HG03097 (cell line): Measurements from ENCODE around the gene CAST.
"Not testable (repeated sequence)": the region's sequence is repeated elsewhere in the genome, so short reads cannot be mapped to it uniquely, and the experiment has no call there.

Experiments
- ATAC-seq: cut with Tn5 transposase; IDR thresholded peaks from one replicate; pipeline ENCODE4 v1.9.1; 2021; ENCODE audit not compliant: unreplicated experiment, low FRiP score

Gene CAST

GRCh38 chr5:96661855-96662724 is at the start of gene CAST:
TSS of gene CAST (plus strand) at chr5:96662376. CDS start at chr5:96662423, 47 bp downstream.
- ATAC-seq: peak; percentile 61

GRCh38 chr5:96614110-96614691 is 48.0 kb upstream of the CAST start:
- no peak for ATAC-seq

- ATAC-seq: no peak
These were observed 47.0 kb upstream of the CAST start for GRCh38 chr5:96615223-96615622.

GRCh38 chr5:96616801-96617200 is 45.4 kb upstream of the CAST start:
- ATAC-seq: no peak

- ATAC-seq: not testable (repeated sequence)
These were observed 43.7 kb upstream of the CAST start for GRCh38 chr5:96618311-96619016.

- no peak for ATAC-seq
These were observed 42.2 kb upstream of the CAST start for GRCh38 chr5:96619946-96620345.

GRCh38 chr5:96624596-96624995 is 37.6 kb upstream of the CAST start:
- ATAC-seq: no peak

- ATAC-seq: no peak
These were observed 36.8 kb upstream of the CAST start for GRCh38 chr5:96625365-96625764.

GRCh38 chr5:96626956-96627355 is 35.2 kb upstream of the CAST start:
- ATAC-seq: no peak

- no peak for ATAC-seq
These were observed 34.3 kb upstream of the CAST start for GRCh38 chr5:96627792-96628398.

- ATAC-seq: no peak
These were observed 33.8 kb upstream of the CAST start for GRCh38 chr5:96628406-96628805.

GRCh38 chr5:96629774-96630173 is 32.4 kb upstream of the CAST start:
- no peak for ATAC-seq

GRCh38 chr5:96633820-96634219 is 28.4 kb upstream of the CAST start:
- ATAC-seq: no peak

GRCh38 chr5:96634881-96635280 is 27.3 kb upstream of the CAST start:
- ATAC-seq: no peak

- ATAC-seq: no peak
These were observed 26.1 kb upstream of the CAST start for GRCh38 chr5:96636046-96636445.

GRCh38 chr5:96636594-96636993 is 25.6 kb upstream of the CAST start:
- no peak for ATAC-seq

- no peak for ATAC-seq
These were observed 25.0 kb upstream of the CAST start for GRCh38 chr5:96637196-96637595.

GRCh38 chr5:96638561-96638960 is 23.6 kb upstream of the CAST start:
- ATAC-seq: no peak

- ATAC-seq: no peak
These were observed 21.5 kb upstream of the CAST start for GRCh38 chr5:96640696-96641095.

- no peak for ATAC-seq
These were observed 20.6 kb upstream of the CAST start for GRCh38 chr5:96641368-96642280.
